Myocyte (in vitro differentiated cells): ENCODE results near the gene BAG5. TPM values are rescaled to one million over a fixed set of nuclear protein-coding genes. Genes with fewer than 3 reads are reported as not detected.

Experiments
- DNase-seq: peaks from one replicate; pipeline ENCODE4 v3.0.0-alpha.2; 2012; ENCODE audit warnings: low read depth
- total RNA-seq: library from RNA; depleted of rRNA; stranded (reverse); fragments of >200 nt; gene quantifications from 2 replicates; pipeline ENCODE4 v1.2.3, GENCODE V29; 2014

Gene BAG5
- total RNA-seq, 1 donor from 2014 or later, result 31.2 TPM

GRCh38 chr14:103547455-103547940 lies 15.0 kb downstream of the BAG5 start:
- DNase-seq, result no peak

- DNase-seq, result no peak
These were observed 15.6 kb downstream of the BAG5 start for GRCh38 chr14:103546652-103547454.

- DNase-seq, result peak; percentile 83
These were observed 16.4 kb downstream of the BAG5 start for GRCh38 chr14:103545915-103546651.

GRCh38 chr14:103545219-103545914 lies 17.1 kb downstream of the BAG5 start:
- no peak for DNase-seq

- DNase-seq, result no peak
These were observed 17.9 kb downstream of the BAG5 start for GRCh38 chr14:103544388-103545218.

GRCh38 chr14:103543721-103544387 lies 18.6 kb downstream of the BAG5 start:
- peak; percentile 89 for DNase-seq

GRCh38 chr14:103543140-103543539 lies 19.3 kb downstream of the BAG5 start:
- DNase-seq, result no peak

GRCh38 chr14:103542605-103543088 lies 19.8 kb downstream of the BAG5 start:
- peak; percentile 99 for DNase-seq

- peak; percentile 43 for DNase-seq
These were observed 20.5 kb downstream of the BAG5 start for GRCh38 chr14:103541709-103542604.

- DNase-seq, result peak; percentile 68
These were observed 21.4 kb downstream of the BAG5 start for GRCh38 chr14:103540821-103541708.

GRCh38 chr14:103539056-103539825 lies 23.2 kb downstream of the BAG5 start:
- no peak for DNase-seq

- peak; percentile 72 for DNase-seq
These were observed 24.0 kb downstream of the BAG5 start for GRCh38 chr14:103538291-103539055.

GRCh38 chr14:103537175-103537990 lies 25.1 kb downstream of the BAG5 start:
- peak; percentile 91 for DNase-seq

GRCh38 chr14:103536693-103537092 lies 25.8 kb downstream of the BAG5 start:
- DNase-seq, result no peak

GRCh38 chr14:103535891-103536565 lies 26.4 kb downstream of the BAG5 start:
- DNase-seq, result no peak
